HPDE6-E6E7 (cell line): Measurements from ENCODE around the gene CYSLTR2.
"Not testable (repeated sequence)": the region's sequence is repeated elsewhere in the genome, so short reads cannot be mapped to it uniquely, and the experiment has no call there.

Source experiments
- DNase-seq: peaks from one replicate; pipeline ENCODE4 v3.0.0; 2011; ENCODE audit warnings: missing footprints; ENCODE audit errors: extremely low spot score

Gene CYSLTR2

DNA sequence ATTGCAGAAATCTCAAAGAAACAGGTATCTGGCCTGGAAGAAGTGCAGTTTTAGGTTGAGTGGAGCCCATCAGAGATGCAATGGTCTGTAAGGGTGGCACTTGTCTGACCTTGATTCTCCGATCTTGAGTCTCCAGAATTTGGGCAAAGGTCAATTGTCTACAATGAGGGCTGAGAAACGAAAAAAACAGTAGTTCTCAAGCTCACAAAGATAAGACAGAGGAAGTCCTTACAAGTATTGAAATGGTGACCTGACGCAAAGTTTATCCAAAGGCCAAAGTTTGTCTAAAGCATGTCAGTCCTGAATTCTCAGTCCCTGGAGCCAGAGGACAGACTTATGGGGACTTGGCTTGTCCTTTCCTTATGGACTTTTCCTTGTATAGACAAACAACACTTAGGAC lies 40.3 kb downstream of the CYSLTR2 start:
- no peak for DNase-seq

DNA sequence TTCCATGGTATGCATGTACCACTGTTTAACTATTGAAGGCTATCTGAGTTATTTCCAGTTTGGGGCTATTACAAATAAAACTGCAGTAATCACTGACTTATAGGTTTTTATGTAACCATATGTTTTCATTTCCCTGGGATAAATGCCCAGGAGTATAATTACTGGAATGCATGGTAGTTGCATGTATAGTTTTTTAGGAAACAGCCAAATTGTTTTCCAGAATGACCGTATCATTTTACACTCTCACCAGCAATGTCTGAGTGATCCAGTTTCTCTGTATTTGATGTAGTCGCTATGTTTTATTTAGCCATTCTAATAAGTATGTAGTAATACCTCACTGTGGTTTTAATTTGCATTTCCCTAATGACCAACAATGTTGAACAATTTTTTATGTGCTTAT lies 42.0 kb downstream of the CYSLTR2 start:
- DNase-seq, result no peak

DNA sequence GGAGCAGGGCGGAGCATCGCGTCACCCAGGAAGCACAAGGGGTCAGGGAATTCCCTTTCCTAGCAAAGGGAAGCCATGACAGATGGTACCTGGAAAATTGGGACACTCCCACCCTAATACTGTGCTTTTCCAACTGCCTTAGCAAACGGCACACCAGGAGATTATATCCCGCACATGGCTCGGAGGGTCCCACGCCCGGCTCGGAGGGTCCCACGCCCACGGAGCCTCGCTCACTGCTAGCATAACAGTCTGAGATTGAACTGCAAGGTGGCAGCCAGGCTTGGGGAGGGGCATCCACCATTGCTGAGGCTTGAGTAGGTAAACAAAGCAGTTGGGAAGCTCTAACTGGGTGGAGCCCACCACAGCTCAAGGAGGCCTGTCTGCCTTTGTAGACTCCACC lies 42.9 kb downstream of the CYSLTR2 start:
- DNase-seq, result not testable (repeated sequence)

DNA sequence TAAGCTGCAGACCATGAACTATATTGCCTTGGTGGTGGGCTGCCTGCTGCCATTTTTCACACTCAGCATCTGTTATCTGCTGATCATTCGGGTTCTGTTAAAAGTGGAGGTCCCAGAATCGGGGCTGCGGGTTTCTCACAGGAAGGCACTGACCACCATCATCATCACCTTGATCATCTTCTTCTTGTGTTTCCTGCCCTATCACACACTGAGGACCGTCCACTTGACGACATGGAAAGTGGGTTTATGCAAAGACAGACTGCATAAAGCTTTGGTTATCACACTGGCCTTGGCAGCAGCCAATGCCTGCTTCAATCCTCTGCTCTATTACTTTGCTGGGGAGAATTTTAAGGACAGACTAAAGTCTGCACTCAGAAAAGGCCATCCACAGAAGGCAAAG lies 53.7 kb downstream of the CYSLTR2 start:
- no peak for DNase-seq

DNA sequence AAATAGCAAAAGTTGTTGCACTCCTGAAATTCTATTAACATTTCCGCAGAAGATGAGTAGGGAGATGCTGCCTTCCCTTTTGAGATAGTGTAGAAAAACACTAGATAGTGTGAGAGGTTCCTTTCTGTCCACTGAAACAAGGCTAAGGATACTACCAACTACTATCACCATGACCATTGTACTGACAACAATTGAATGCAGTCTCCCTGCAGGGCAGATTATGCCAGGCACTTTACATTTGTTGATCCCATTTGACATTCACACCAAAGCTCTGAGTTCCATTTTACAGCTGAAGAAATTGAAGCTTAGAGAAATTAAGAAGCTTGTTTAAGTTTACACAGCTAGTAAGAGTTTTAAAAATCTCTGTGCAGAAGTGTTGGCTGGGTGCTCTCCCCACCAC lies 55.0 kb downstream of the CYSLTR2 start:
- no peak for DNase-seq

DNA sequence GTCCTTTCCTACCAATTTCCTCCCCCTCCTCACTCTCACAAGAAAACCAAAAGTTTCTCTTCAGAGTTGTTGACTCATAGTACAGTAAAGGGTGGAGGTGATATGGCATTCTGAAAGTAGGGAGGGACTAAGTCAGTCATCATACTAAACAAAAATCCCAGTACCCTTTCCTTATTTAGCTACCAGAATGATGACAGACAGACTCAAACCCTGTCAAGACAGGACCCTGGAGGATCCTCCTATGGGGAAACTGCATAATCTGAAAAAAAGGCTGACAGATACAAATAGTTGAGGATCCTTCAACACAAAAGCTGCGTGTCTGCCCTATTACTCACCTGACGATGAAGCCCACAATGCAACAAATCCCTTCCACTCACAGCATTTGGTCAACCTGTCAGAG lies 55.5 kb downstream of the CYSLTR2 start:
- DNase-seq, result peak; percentile 13

DNA sequence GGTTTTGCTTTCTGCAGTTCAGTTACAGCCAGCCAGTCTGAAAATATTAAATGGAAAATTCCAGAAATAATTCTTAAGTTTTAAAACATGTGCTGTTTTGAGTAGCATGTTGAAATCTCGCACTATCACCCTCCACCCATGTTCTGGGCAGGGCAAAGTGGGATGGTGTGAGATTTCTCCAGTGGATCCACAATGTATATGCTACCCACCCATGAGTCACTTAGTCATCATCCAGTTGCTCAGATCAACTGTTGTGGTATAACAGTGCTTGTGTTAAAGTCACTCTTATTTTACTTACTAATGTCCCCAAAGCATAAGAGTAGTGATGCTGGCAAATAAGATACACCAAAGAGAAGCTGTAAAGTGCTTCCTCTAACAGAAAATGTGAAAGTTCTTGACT lies 56.4 kb downstream of the CYSLTR2 start:
- DNase-seq, result no peak

DNA sequence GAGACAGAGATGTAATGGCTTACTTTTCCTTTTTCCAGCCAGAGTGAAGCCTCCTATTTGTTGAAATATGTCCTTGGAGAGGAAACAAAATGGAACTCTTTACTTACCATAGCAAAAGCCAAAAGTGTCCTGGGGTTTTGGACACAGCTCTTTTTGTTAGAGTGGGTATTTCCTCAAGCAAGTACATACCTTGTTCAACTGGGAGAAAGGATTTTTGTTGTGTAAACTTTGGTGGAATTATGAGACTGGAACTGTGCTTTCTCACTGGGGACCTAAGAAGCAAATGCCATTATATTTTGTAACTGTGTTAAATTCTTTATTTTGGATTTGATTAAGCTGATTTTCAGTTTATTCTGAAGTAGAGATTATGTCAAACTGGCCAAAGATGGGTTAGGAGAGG lies 58.4 kb downstream of the CYSLTR2 start:
- no peak for DNase-seq

DNA sequence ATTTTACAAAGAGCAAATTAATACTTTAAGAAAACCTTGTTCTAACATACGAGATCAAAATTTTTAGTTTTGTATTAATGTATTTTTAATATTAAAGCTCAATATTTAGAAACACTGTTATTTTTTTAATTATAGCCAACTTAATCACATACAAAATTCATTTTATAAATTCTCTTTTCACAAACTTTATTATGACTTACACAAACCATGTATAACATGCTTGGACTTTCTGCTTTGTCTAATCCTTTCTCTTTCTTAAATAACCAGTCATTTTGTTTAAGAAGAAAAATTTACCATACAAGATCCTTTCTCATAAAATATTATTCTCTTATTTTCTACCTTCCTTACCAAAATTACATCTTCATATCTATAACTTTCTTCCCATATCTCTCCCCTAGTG lies 62.2 kb downstream of the CYSLTR2 start:
- DNase-seq, result no peak

DNA sequence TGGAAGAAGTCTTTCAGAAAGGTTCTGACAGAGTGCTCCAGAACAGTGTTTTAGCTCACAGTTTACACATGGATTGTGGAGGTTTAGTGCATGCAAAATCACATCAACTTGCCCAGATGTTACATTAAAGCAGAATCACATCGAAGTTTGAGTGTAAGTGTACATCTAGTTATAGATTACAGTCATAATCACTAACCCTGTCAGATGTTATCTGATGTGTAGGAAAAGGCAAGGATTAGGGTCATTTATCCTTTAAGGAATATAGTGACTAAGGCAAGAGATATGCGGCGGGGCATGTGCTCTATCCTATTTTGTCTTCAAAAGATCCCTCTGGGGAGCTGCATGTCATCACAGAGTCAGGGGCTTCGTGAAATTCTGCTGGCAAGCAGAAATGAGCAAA lies 66.9 kb downstream of the CYSLTR2 start:
- DNase-seq, result no peak

DNA sequence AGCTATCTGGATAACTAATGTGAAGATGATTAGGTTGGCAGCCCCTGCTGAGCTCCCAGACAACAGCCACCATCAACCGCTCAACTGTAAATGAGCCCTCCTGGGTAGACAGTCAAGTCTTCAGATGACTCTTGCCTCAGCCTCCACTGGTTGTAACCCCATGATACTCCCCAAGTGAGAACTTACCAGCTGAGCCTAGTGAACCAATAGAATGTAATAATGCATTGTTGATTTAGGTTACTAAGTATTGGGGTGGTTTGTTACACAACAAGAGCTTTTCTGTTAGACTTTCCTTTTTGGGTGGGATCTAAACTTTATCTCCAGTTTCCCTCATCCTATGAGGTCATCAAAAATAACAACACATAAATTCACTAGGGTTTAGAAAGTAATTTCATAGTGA lies 69.4 kb downstream of the CYSLTR2 start:
- no peak for DNase-seq

DNA sequence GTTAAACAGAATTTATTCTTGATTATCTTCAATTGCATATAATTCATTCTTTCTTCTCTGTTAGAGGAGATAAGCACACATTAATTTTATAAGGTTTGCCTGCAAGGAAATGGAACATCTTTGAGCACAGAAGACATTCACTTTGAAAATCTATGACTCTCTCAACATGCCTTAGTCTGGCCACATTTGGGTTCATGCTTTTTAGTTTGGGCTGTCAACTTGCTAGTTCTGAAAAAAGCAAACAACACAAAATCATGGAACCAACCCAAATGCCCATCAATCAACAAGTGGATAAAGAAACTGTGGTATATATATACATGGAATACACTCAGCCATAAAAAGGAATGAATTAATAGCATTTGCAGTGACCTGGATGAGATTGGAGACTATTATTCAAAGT lies 71.5 kb downstream of the CYSLTR2 start:
- no peak for DNase-seq

DNA sequence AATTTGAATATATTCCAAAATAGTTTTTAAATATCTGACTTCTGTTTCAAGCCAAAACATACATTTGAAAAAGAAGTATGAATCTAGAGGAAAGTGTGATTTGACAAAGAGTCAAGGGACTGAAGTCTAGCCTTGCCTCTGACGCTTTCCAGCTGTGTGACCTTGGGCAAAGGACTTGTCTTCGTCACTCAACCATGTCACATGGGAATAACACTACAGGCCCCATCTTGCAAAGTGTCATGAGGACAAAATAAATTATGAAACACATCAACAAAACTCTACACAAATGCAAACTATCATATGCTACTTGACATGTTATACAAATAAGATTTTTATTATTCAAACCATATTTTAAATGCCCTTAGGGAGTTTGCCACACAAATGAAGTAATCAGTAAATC lies 73.0 kb downstream of the CYSLTR2 start:
- DNase-seq, result no peak

DNA sequence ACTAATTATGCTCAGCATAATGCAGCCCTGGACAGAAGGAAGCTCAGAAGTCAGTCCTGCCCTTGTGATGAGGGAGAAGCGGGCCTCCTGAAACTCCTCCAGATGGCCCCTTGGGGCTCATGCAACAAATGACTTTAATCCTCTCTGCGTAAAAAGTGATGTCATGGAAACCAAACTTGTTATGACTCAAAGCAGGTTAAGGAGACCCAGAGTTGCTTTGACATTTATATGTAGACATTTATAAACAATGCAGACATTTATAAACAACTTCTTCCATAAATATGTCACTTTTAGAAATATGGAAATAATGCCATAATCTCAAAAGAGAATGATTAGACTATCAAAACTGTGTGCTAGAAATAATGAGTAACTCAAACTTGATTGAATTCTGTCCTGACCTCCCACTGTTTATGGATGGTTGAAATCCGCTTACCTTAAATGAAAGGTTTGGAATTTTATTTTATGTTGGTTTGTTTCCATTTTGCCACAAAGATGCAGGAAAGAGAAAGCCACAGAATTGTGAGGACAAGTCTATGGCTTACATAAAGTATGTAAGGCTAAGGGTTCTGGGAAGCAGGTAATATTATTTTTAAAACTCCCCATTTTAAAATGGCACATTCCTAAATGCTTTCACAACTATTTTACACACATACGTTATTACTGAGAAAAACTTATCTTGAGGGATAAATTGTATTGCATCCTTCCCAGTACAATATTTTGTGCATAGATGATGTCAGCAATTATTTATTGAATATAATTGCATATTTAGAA lies 73.7 kb downstream of the CYSLTR2 start:
- DNase-seq, result no peak

DNA sequence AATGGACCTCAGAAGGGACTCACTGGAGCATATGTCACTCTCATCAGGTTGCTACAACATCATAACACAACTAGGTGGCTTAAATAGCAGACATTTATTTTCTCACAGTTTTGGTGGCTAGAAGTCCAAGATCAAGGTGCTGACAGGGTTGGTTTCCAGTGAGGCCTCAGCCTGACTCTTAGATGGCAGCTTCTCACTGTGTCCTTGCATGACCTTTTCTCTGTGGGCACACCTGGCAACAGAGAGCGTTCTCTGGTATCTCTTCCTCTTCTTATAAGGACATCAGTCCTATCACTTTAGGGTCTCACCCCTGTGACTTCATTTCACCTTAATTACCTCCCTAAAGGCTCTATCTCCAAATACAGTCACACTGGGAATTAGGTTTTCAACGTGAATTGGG lies 74.5 kb downstream of the CYSLTR2 start:
- DNase-seq, result no peak

DNA sequence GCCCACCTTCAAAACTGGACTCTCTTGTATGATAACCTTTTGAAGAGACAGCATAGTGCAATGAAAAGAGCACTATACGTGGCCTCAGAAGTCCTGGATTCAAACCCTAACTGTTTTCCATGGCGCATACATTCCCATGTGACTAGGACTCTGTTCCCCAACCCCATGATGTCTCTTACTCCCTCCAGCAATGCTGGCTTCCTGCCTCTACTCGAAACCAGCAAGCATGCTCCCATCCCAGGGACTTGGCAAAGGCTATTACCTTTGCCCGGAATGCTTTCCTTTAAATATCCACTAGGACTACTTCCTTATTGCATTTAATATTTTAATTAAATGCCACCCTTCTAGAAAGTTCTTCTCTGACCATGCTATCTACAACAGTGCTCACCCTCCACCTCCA lies 75.1 kb downstream of the CYSLTR2 start:
- no peak for DNase-seq

DNA sequence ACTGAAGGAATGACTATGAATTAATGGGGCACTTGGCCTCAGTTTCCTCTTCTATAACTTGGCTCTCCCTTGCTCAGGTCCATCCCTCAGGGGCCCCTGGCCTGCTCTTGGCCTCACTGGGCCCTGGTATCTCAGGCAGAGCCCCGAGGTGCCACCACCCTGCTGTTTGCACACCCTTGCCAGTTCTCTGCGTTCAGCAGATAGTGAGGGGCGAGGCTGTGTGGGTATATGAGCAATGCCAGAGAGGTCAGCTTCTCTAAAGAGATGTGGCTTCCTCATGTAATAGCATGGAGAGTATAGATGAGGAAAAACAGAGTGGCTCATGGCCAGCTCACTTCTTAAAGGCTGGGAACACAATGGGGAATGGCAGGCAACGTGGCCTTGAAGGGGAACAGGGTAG lies 76.1 kb downstream of the CYSLTR2 start:
- DNase-seq, result no peak

DNA sequence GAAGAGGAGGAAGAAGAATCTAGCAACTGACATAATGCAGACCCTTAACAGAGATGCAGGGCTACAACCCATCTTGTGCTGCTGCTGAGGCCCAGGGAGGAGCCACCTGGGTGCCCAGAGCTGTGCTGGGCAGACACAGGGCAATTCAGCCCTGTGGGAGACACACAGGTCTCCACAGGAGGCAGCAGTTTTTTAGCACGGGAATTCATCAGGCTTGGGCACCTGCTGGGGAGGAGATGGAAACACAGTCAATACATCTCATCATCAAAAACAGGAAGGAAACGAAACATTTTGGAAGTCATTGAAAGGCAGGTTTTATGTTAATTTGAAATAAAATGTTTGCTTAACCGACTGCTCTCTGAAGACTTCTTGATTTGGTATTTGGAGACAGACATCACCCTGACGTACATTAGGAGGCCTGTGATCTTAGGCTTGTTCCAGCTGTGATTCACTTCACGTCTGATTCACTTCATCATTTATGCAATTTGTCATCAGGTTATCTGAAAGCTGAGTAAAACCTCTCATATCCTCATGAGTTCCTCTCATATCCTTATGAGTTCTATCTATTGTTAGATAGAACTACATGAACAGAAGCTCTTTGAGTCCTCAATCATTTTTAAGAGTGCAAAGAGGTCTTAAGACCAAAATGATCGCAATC lies 77.4 kb downstream of the CYSLTR2 start:
- DNase-seq, result no peak

DNA sequence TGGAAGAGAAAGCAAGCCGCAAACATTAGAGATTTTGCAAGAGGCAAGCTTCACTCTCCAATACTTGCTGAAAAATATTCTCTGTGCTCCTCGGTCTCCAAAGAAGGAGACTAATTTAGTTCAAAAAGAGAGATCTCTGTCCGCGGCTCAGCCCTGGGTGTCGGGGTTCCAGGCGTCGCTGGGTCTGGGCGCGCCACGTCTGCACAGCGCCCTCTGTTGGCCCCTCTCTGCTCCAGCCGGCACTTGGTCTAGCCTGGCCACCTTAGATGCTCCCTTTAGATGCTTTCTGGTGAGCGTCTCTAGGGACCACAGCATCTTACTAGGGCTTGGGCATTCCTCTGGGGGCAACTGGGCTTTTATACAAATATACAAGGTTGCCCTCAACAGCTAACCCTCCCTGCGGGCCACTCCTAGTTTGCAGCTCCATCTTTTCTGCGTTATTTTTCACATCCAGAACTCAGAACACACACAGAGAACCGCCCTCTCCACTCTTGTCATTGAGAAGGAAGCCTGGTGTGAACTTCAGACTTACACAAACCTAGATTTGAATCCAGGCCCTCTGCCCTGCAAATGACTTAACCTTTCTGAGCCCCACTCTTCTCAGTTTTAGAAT lies 78.3 kb downstream of the CYSLTR2 start:
- DNase-seq, result no peak

DNA sequence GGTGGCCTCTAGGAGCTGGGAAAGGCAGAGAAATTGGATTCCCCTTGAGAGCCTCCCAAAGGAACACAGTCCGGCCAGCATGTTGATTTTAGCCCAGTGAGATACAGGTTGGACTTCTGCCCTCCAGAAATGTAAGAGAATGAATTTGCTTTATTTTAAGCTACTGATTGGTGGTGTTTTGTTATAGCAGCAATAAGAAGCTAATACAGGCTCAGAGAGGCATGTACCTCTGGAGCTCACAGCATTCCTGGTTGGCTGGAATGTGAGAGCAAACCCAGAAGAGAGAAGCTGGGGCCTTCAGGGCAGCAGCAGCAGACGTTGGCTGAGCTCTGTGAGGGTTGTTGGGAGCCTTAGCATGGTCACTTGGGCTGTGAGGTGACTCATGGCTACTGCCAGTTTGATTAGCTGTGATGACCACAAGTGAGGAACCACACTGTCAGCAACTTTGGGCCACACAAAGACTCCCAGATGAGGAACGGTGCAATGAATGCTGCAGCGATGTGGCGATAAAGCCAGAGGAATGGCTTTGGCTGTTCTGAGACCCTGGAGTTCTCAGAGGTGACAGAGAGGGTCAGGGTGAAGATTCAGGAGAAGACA lies 80.1 kb downstream of the CYSLTR2 start:
- DNase-seq, result no peak

DNA sequence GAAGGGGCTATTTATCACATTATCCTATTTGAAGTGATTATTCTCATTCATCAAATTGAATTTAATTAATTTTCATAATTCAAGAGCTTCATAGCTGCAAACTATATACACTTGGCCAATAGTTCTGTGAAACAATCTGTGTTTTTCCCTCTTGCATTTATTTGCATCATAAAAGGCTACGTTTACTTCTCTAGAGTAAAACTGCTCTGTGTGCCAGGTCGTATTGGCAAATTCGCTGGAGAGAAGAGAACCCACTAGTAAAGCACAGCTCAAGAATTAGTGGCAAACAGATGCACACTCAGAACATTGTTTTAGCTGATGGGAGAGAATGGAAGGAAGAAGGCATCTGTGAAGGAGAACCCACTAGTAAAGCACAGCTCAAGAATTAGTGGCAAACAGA lies 81.8 kb downstream of the CYSLTR2 start:
- DNase-seq, result no peak

DNA sequence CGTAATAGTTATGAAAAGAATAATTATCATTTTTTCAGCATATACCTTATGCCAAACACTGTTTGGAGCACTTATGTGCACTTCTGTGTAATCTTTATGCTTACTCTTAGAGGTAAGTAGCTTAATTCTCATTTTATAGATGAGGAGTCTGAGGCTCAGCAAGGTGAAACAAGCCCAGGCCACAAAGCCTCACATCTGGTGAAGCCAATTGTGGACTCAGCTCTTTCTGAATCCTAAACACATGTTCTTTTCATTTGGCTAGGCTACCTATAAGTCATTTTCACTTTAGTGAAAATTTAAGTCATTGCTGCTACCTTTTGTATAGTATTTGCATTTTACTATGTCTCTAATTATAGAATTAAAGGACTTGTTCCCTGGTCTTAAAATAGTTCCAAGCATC lies 84.0 kb downstream of the CYSLTR2 start:
- no peak for DNase-seq

DNA sequence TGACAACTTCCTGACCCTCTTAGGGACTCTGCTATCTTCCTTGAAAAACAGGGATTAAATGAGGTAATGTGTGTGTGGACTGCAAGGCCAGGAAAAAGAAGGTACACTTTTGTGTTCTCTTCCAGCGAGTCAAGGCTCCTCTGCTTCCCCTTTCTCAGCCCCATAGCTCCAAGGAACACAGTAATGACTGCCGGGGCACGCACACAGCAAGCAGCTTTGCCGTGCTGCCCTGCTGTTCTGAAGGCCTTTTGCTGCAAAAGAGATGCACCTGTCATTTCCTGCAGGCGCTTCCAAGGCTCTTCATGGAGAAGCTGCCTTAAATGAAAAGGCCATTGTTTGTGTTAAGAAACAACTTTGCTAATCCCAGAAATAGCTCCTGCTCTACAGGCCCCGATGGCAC lies 84.6 kb downstream of the CYSLTR2 start:
- DNase-seq, result no peak
